CD4-positive, alpha-beta memory T cell (primary cell): ENCODE measurements around the gene LSM12. TPM values are rescaled to one million over a fixed set of nuclear protein-coding genes. Genes with fewer than 3 reads are reported as not detected.
A peak's percentile ranks its signal among the peaks of the same experiment; 100 is the strongest.
"Not testable (repeated sequence)": the region's sequence is repeated elsewhere in the genome, so short reads cannot be mapped to it uniquely, and the experiment has no call there.

ENCODE experiments used
- CTCF ChIA-PET: fragments of 350-600 bp; sonication (Branson Sonifier 250); formaldehyde crosslinking; loops from one replicate; lab custom pipeline; 2021; ENCODE audit warnings: inconsistent platforms; ENCODE audit not compliant: partially characterized antibody; lab: Charles Lee
- POLR2A ChIA-PET: fragments of 350-600 bp; sonication (Branson Sonifier 250); formaldehyde crosslinking; loops from one replicate; lab custom pipeline; 2021; ENCODE audit not compliant: partially characterized antibody; lab: Charles Lee
- DNase-seq, 5 donors: peaks; one replicate each; pipeline versions ENCODE4 v3.0.0 to v3.0.0-alpha.2; 2020 to 2022; ENCODE audit warnings: mixed read lengths in 1 of 5
- H3K27ac ChIP-seq: one replicate; pipeline ENCODE4 v1.7.0; 2013; ENCODE audit warnings: low read depth, low read length
- H3K27me3 ChIP-seq: 2 replicates; pipeline ENCODE4 v1.7.0; 2013; ENCODE audit warnings: mild to moderate bottlenecking, low read length, moderate library complexity; ENCODE audit not compliant: insufficient read depth
- H3K36me3 ChIP-seq: 2 replicates; pipeline ENCODE4 v1.7.0; 2013; ENCODE audit warnings: mild to moderate bottlenecking, low read length, moderate library complexity; ENCODE audit not compliant: insufficient read depth
- H3K4me1 ChIP-seq: 2 replicates; pipeline ENCODE4 v1.7.0; 2013; ENCODE audit warnings: mild to moderate bottlenecking, low read length, moderate library complexity; ENCODE audit not compliant: insufficient read depth
- H3K4me3 ChIP-seq, 2 donors: one replicate each; pipeline ENCODE4 v1.7.0; 2013; ENCODE audit warnings: low read length in 2 of 2, mild to moderate bottlenecking in 1 of 2
- H3K9me3 ChIP-seq, 2 donors: one replicate each; pipeline ENCODE4 v1.7.0; 2013; ENCODE audit warnings: low read length in 2 of 2, control low read depth in 1 of 2; ENCODE audit not compliant: control insufficient read depth in 1 of 2
- H3K27ac Mint-ChIP-seq, 7 donors: one replicate each; pipeline ENCODE4 v1.8.0; 2020 to 2021; ENCODE audit warnings: mixed read lengths in 7 of 7, mild to moderate bottlenecking in 6 of 7, inconsistent platforms in 3 of 7, moderate library complexity in 3 of 7
- H3K27me3 Mint-ChIP-seq, 2 donors: one replicate each; pipeline ENCODE4 v1.8.0; 2020 to 2021; ENCODE audit warnings: mixed read lengths in 2 of 2
- H3K36me3 Mint-ChIP-seq, 2 donors: one replicate each; pipeline ENCODE4 v1.8.0; 2020 to 2021; ENCODE audit warnings: mixed read lengths in 2 of 2, inconsistent platforms in 1 of 2, mild to moderate bottlenecking in 1 of 2
- H3K4me1 Mint-ChIP-seq, 4 donors: one replicate each; pipeline ENCODE4 v1.8.0; 2020 to 2021; ENCODE audit warnings: mixed read lengths in 4 of 4, mild to moderate bottlenecking in 1 of 4
- H3K4me3 Mint-ChIP-seq, 8 donors: one replicate each; pipeline ENCODE4 v1.8.0; 2020 to 2021; ENCODE audit warnings: mixed read lengths in 8 of 8, mild to moderate bottlenecking in 7 of 8, moderate library complexity in 6 of 8, inconsistent platforms in 3 of 8
- H3K9me3 Mint-ChIP-seq, 8 donors: one replicate each; pipeline ENCODE4 v1.8.0; 2020 to 2021; ENCODE audit warnings: mixed read lengths in 8 of 8, mild to moderate bottlenecking in 5 of 8, inconsistent platforms in 3 of 8, moderate library complexity in 1 of 8
- intact Hi-C: fragments of 100-400 bp; cut with micrococcal nuclease; formaldehyde crosslinking; loops from one replicate; pipeline ENCODE4 v1.15.1; 2023
- polyA plus RNA-seq, 2 donors: library from polyadenylated mRNA; unstranded; fragments of 300-500 nt; fragmentation: Illumina TruSeq; gene quantifications; one replicate each; pipeline ENCODE4 v1.2.3, GENCODE V29; 2021
- total RNA-seq, 2 experiments: library from RNA; stranded (reverse); gene quantifications; one replicate each; pipeline ENCODE4 v1.2.3, GENCODE V29; 2021

LSM12 gene
- total and polyA plus RNA-seq, 4 experiments from 2014 or later, result 35.3 to 74.0 (median 46.5) TPM

GRCh38 chr17:44002141-44002848 lies 64.2 kb downstream of the LSM12 start:
- no peak for DNase-seq
- CTCF ChIA-PET, result interaction anchor here (1.1 kb wide), 2 partner anchors 8 to 21 kb away, joined by 3 read pairs; no protein-coding TSS in a partner anchor
- Mint-ChIP-seq H3K4me3 (no peak overlapping the region), H3K36me3 (peaks cover 0 to 2% of the 10 kb centered on the region in 2 donors), H3K27me3 (peaks cover 0 to 1% of the 10 kb centered on the region in 2 donors), H3K27ac (no peak overlapping the region), H3K4me1 (peaks cover 0 to 15% (median 10%) of the 10 kb centered on the region in 4 donors), H3K9me3 (no peaks in the 10 kb centered on the region)
- H3K27me3 ChIP-seq, result no peaks in the 10 kb centered on the region
- no peaks in the 10 kb centered on the region for H3K36me3 ChIP-seq
- intact Hi-C loops, result no loop called here
- no peak overlapping the region for H3K27ac ChIP-seq
- H3K4me1 ChIP-seq, result peaks cover 19% of the 10 kb centered on the region
- POLR2A ChIA-PET, result no interaction called here
- no peak overlapping the region for H3K4me3 ChIP-seq
- no peaks in the 10 kb centered on the region for H3K9me3 ChIP-seq

- no peak for DNase-seq
- Mint-ChIP-seq H3K4me1 (peaks cover 0 to 12% (median 7%) of the 10 kb centered on the region in 4 donors), H3K9me3 (no peaks in the 10 kb centered on the region), H3K4me3 (peak overlapping the region in 1 of 8 donors; percentile 20), H3K27ac (peak overlapping the region in 2 of 7 donors; percentile 15 to 80), H3K27me3 (no peaks in the 10 kb centered on the region), H3K36me3 (no peaks in the 10 kb centered on the region)
- ChIA-PET POLR2A (no interaction called here), CTCF (no interaction called here)
- no peak overlapping the region for H3K4me3 ChIP-seq
- intact Hi-C loops, result no loop called here
- peaks cover 15% of the 10 kb centered on the region for H3K4me1 ChIP-seq
- no peaks in the 10 kb centered on the region for H3K36me3 ChIP-seq
- no peaks in the 10 kb centered on the region for H3K9me3 ChIP-seq
- no peak overlapping the region for H3K27ac ChIP-seq
- H3K27me3 ChIP-seq, result no peaks in the 10 kb centered on the region
Observed at GRCh38 chr17:44001461-44001920, 65.0 kb downstream of the LSM12 start.

GRCh38 chr17:44000871-44001460 lies 65.5 kb downstream of the LSM12 start:
- Histone ChIP-seq H3K36me3 (no peaks in the 10 kb centered on the region), H3K27ac (no peak overlapping the region), H3K4me3 (no peak overlapping the region), H3K9me3 (no peaks in the 10 kb centered on the region), H3K4me1 (peaks cover 10% of the 10 kb centered on the region), H3K27me3 (no peaks in the 10 kb centered on the region)
- Mint-ChIP-seq H3K4me1 (peaks cover 0 to 7% (median 1%) of the 10 kb centered on the region in 4 donors), H3K9me3 (no peaks in the 10 kb centered on the region), H3K27me3 (peaks cover 2% of the 10 kb centered on the region in 2 donors), H3K36me3 (no peaks in the 10 kb centered on the region), H3K4me3 (no peak overlapping the region), H3K27ac (no peak overlapping the region)
- ChIA-PET POLR2A (no interaction called here), CTCF (no interaction called here)
- DNase-seq, result no peak
- intact Hi-C loops, result no loop called here

- no peak overlapping the region for H3K4me3 ChIP-seq
- no peak for DNase-seq
- Mint-ChIP-seq H3K4me1 (peaks cover 0 to 3% (median 0%) of the 10 kb centered on the region in 4 donors), H3K36me3 (no peaks in the 10 kb centered on the region), H3K4me3 (no peak overlapping the region), H3K9me3 (no peaks in the 10 kb centered on the region), H3K27ac (no peak overlapping the region), H3K27me3 (peaks cover 3 to 4% of the 10 kb centered on the region in 2 donors)
- no peak overlapping the region for H3K27ac ChIP-seq
- H3K27me3 ChIP-seq, result no peaks in the 10 kb centered on the region
- ChIA-PET POLR2A (no interaction called here), CTCF (no interaction called here)
- intact Hi-C loops, result no loop called here
- H3K9me3 ChIP-seq, result no peaks in the 10 kb centered on the region
- peaks cover 6% of the 10 kb centered on the region for H3K4me1 ChIP-seq
- no peaks in the 10 kb centered on the region for H3K36me3 ChIP-seq
Observed at GRCh38 chr17:44000141-44000860, 66.2 kb downstream of the LSM12 start.

- no peaks in the 10 kb centered on the region for H3K36me3 ChIP-seq
- intact Hi-C loops, result no loop called here
- no peaks in the 10 kb centered on the region for H3K36me3 Mint-ChIP-seq
- H3K9me3 Mint-ChIP-seq, result no peaks in the 10 kb centered on the region
- ChIA-PET CTCF (interaction anchor here (1.5 kb wide), 1 partner anchor 55 kb away, joined by 4 read pairs; no protein-coding TSS in a partner anchor), POLR2A (no interaction called here)
- H3K4me3 Mint-ChIP-seq, result no peak overlapping the region
- H3K27ac Mint-ChIP-seq, result peak overlapping the region in 1 of 7 donors; percentile 81
- no peak overlapping the region for H3K27ac ChIP-seq
- peaks cover 8 to 9% of the 10 kb centered on the region in 2 donors for H3K27me3 Mint-ChIP-seq
- peaks cover 10% of the 10 kb centered on the region for H3K4me1 ChIP-seq
- DNase-seq, result no peak
- peaks cover 0 to 3% (median under 1%) of the 10 kb centered on the region in 4 donors for H3K4me1 Mint-ChIP-seq
- H3K4me3 ChIP-seq, result no peak overlapping the region
- H3K27me3 ChIP-seq, result peaks cover 3% of the 10 kb centered on the region
- H3K9me3 ChIP-seq, result no peaks in the 10 kb centered on the region
Observed at GRCh38 chr17:43999024-43999423, 67.4 kb downstream of the LSM12 start.

- Mint-ChIP-seq H3K27ac (no peak overlapping the region), H3K4me3 (no peak overlapping the region), H3K4me1 (peaks cover 0 to 3% (median under 1%) of the 10 kb centered on the region in 4 donors), H3K36me3 (no peaks in the 10 kb centered on the region), H3K9me3 (no peaks in the 10 kb centered on the region), H3K27me3 (peaks cover 8 to 9% of the 10 kb centered on the region in 2 donors)
- Histone ChIP-seq H3K4me1 (peaks cover 10% of the 10 kb centered on the region), H3K4me3 (no peak overlapping the region), H3K9me3 (no peaks in the 10 kb centered on the region), H3K36me3 (no peaks in the 10 kb centered on the region), H3K27ac (no peak overlapping the region), H3K27me3 (peaks cover 3% of the 10 kb centered on the region)
- DNase-seq, result no peak
- intact Hi-C loops, result no loop called here
- POLR2A ChIA-PET, result no interaction called here
- CTCF ChIA-PET, result interaction anchor here (1.5 kb wide), 1 partner anchor 54 kb away, joined by 4 read pairs; no protein-coding TSS in a partner anchor
Observed at GRCh38 chr17:43998552-43998951, 67.9 kb downstream of the LSM12 start.

GRCh38 chr17:43997180-43997579 lies 69.3 kb downstream of the LSM12 start:
- CTCF ChIA-PET, result interaction anchor here (1.5 to 4.2 kb wide), 3 partner anchors 53 to 118 kb away, joined by 3 to 33 read pairs (median 6); no protein-coding TSS in a partner anchor

More at GRCh38 chr17:43997180-43997579, 69.3 kb downstream of the LSM12 start:
- DNase-seq, H3K36me3 ChIP-seq, H3K4me3 ChIP-seq, H3K4me1 Mint-ChIP-seq, H3K27me3 ChIP-seq, H3K4me1 ChIP-seq, H3K9me3 Mint-ChIP-seq, H3K36me3 Mint-ChIP-seq, intact Hi-C loops, H3K27me3 Mint-ChIP-seq, H3K27ac Mint-ChIP-seq, H3K27ac ChIP-seq, H3K9me3 ChIP-seq, H3K4me3 Mint-ChIP-seq: not testable (repeated sequence)
- POLR2A ChIA-PET, result interaction anchor here (1.2 kb wide), 1 partner anchor 9 kb away, joined by 4 read pairs; no protein-coding TSS in a partner anchor
